Naive thymus-derived CD8-positive, alpha-beta T cell (primary cell): ENCODE measurements around the gene DBH. TPM values are rescaled to one million over a fixed set of nuclear protein-coding genes. Genes with fewer than 3 reads are reported as not detected.
A peak's percentile ranks its signal among the peaks of the same experiment; 100 is the strongest.

ENCODE experiments used
- ATAC-seq, 2 donors: fragments of 150-1000 bp; cut with Tn5 transposase in 1 of 2; sonication (Bioruptor Pico), chemical (Tn5 transposase) in 1 of 2; 1 replicate in 1 of 2; 2 replicates in 1 of 2; pipeline ENCODE4 v1.10.0; 2021; ENCODE audit warnings: mild to moderate bottlenecking in 2 of 2, moderate library complexity in 2 of 2
- POLR2A ChIA-PET: fragments of 350-600 bp; sonication (Branson Sonifier 250); formaldehyde crosslinking; loops from one replicate; lab custom pipeline; 2021; ENCODE audit warnings: antibody characterized with exemption; lab: Charles Lee
- DNase-seq, 10 donors: peaks; one replicate each; pipeline versions ENCODE4 v3.0.0 to v3.0.0-alpha.2; 2020 to 2022
- H3K27ac Mint-ChIP-seq, 10 donors: one replicate each; pipeline ENCODE4 v1.8.0; 2020 to 2022; ENCODE audit warnings: mild to moderate bottlenecking in 10 of 10, mixed read lengths in 10 of 10, moderate library complexity in 4 of 10, inconsistent platforms in 1 of 10
- H3K27me3 Mint-ChIP-seq, 5 donors: one replicate each; pipeline ENCODE4 v1.8.0; 2021 to 2022; ENCODE audit warnings: mixed read lengths in 5 of 5
- H3K36me3 Mint-ChIP-seq, 3 donors: one replicate each; pipeline ENCODE4 v1.8.0; 2020 to 2022; ENCODE audit warnings: mixed read lengths in 3 of 3, mild to moderate bottlenecking in 2 of 3, inconsistent platforms in 1 of 3
- H3K4me1 Mint-ChIP-seq, 4 donors: one replicate each; pipeline ENCODE4 v1.8.0; 2021 to 2022; ENCODE audit warnings: mixed read lengths in 4 of 4
- H3K4me3 Mint-ChIP-seq, 10 donors: one replicate each; pipeline ENCODE4 v1.8.0; 2020 to 2022; ENCODE audit warnings: mild to moderate bottlenecking in 10 of 10, mixed read lengths in 10 of 10, moderate library complexity in 6 of 10, inconsistent platforms in 1 of 10
- H3K9me3 Mint-ChIP-seq, 9 donors: one replicate each; pipeline ENCODE4 v1.8.0; 2020 to 2022; ENCODE audit warnings: mixed read lengths in 9 of 9, mild to moderate bottlenecking in 3 of 9, inconsistent platforms in 1 of 9, moderate library complexity in 1 of 9
- polyA plus RNA-seq, 3 donors: library from polyadenylated mRNA; unstranded; fragments of 300-500 nt; fragmentation: Illumina TruSeq; gene quantifications; one replicate each; pipeline ENCODE4 v1.2.3, GENCODE V29; 2021
- total RNA-seq, 8 experiments: library from RNA in 2 of 8; stranded (reverse) in 2 of 8; gene quantifications; one replicate each; pipeline ENCODE4 v1.2.3 and lab custom pipeline; 2021 to 2026

The DBH gene
- total RNA-seq (not detected), polyA plus RNA-seq (not detected), total RNA-seq (lab: John Stamatoyannopoulos, UW) (0 to 0.69 (median 0.04) reads per million in 6 experiments)

GRCh38 chr9:133635533-133636531 is at the start of gene DBH:
DBH (plus strand) TSS chr9:133636363; CDS start chr9:133636372, 9 bp downstream.
- DNase-seq, result no peak
- no peaks in the 10 kb centered on the region for H3K9me3 Mint-ChIP-seq
- H3K27me3 Mint-ChIP-seq, result peaks cover 0 to 6% (median 0%) of the 10 kb centered on the region in 5 donors
- ATAC-seq, result no peak
- H3K4me1 Mint-ChIP-seq, result peaks cover 0 to 1% (median 0%) of the 10 kb centered on the region in 4 donors
- H3K27ac Mint-ChIP-seq, result peak within 1 kb of the TSS in 2 of 10 donors; percentile 19 to 45
- POLR2A ChIA-PET, result interaction anchor here (0.6 kb wide), 1 partner anchor 1230 kb away, joined by 4 read pairs; no protein-coding TSS in a partner anchor
- peak within 1 kb of the TSS in 1 of 10 donors; percentile 38 for H3K4me3 Mint-ChIP-seq
- H3K36me3 Mint-ChIP-seq, result no peaks in the 10 kb centered on the region

GRCh38 chr9:133587051-133587450 is 49.1 kb upstream of the DBH start:
- H3K36me3 Mint-ChIP-seq, result no peaks in the 10 kb centered on the region
- no peak for ATAC-seq

GRCh38 chr9:133587466-133587865 is 48.7 kb upstream of the DBH start:
- Mint-ChIP-seq H3K9me3 (peaks cover 0 to 10% (median 0%) of the 10 kb centered on the region in 9 donors), H3K4me1 (peaks cover 8 to 20% (median 13%) of the 10 kb centered on the region in 4 donors), H3K27me3 (peaks cover 8 to 35% (median 15%) of the 10 kb centered on the region in 5 donors), H3K36me3 (no peaks in the 10 kb centered on the region), H3K27ac (no peak overlapping the region), H3K4me3 (no peak overlapping the region)
- DNase-seq (no peak), ATAC-seq (no peak)
- POLR2A ChIA-PET, result no interaction called here

More at GRCh38 chr9:133587051-133587450, 49.1 kb upstream of the DBH start:
- Mint-ChIP-seq H3K27me3 (peaks cover 9 to 39% (median 16%) of the 10 kb centered on the region in 5 donors), H3K4me3 (no peak overlapping the region), H3K4me1 (peaks cover 8 to 20% (median 13%) of the 10 kb centered on the region in 4 donors), H3K9me3 (peaks cover 0 to 10% (median 0%) of the 10 kb centered on the region in 9 donors), H3K27ac (no peak overlapping the region)
- no peak for DNase-seq
- POLR2A ChIA-PET, result no interaction called here

- ATAC-seq (peak in 1 of 2 donors; percentile 33), DNase-seq (peak in 8 of 10 donors; percentile 6 to 44 (median 22))
- peaks cover 0 to 10% (median 0%) of the 10 kb centered on the region in 9 donors for H3K9me3 Mint-ChIP-seq
- H3K36me3 Mint-ChIP-seq, result no peaks in the 10 kb centered on the region
- H3K27me3 Mint-ChIP-seq, result peaks cover 0 to 20% (median 12%) of the 10 kb centered on the region in 5 donors
- peak overlapping the region in 1 of 10 donors; percentile 40 for H3K27ac Mint-ChIP-seq
- POLR2A ChIA-PET, result no interaction called here
- H3K4me1 Mint-ChIP-seq, result peaks cover 4 to 13% (median 9%) of the 10 kb centered on the region in 4 donors
- H3K4me3 Mint-ChIP-seq, result no peak overlapping the region
These were observed 46.5 kb upstream of the DBH start for GRCh38 chr9:133589454-133590227.

- Mint-ChIP-seq H3K36me3 (no peaks in the 10 kb centered on the region), H3K4me1 (peaks cover 3 to 6% (median 4%) of the 10 kb centered on the region in 4 donors), H3K27ac (peak overlapping the region in 1 of 10 donors; percentile 40), H3K9me3 (peaks cover 0 to 10% (median 0%) of the 10 kb centered on the region in 9 donors), H3K4me3 (no peak overlapping the region), H3K27me3 (peaks cover 0 to 13% (median 9%) of the 10 kb centered on the region in 5 donors)
- POLR2A ChIA-PET, result interaction anchor here (0.6 kb wide), 1 partner anchor 122 kb away, joined by 3 read pairs; no protein-coding TSS in a partner anchor
- no peak for DNase-seq
- ATAC-seq, result no peak
These were observed 45.8 kb upstream of the DBH start for GRCh38 chr9:133590231-133590855.

GRCh38 chr9:133591116-133591910 is 44.9 kb upstream of the DBH start:
- Mint-ChIP-seq H3K4me3 (no peak overlapping the region), H3K4me1 (peaks cover 0 to 2% (median 0%) of the 10 kb centered on the region in 4 donors), H3K36me3 (no peaks in the 10 kb centered on the region), H3K27me3 (peaks cover 0 to 10% (median 1%) of the 10 kb centered on the region in 5 donors), H3K27ac (no peak overlapping the region), H3K9me3 (peaks cover 0 to 10% (median 1%) of the 10 kb centered on the region in 9 donors)
- POLR2A ChIA-PET, result interaction anchor here (0.6 kb wide), 1 partner anchor 122 kb away, joined by 3 read pairs; no protein-coding TSS in a partner anchor
- ATAC-seq, result no peak
- DNase-seq, result no peak

GRCh38 chr9:133591985-133592384 is 44.2 kb upstream of the DBH start:
- POLR2A ChIA-PET, result no interaction called here
- peaks cover 0 to 3% (median under 1%) of the 10 kb centered on the region in 3 donors for H3K36me3 Mint-ChIP-seq

GRCh38 chr9:133592731-133593409 is 43.3 kb upstream of the DBH start:
- Mint-ChIP-seq H3K27me3 (peaks cover 0 to 10% (median 0%) of the 10 kb centered on the region in 5 donors), H3K4me1 (peaks cover 0 to 2% (median 0%) of the 10 kb centered on the region in 4 donors), H3K36me3 (peaks cover 0 to 10% (median 6%) of the 10 kb centered on the region in 3 donors), H3K9me3 (peaks cover 0 to 24% (median 14%) of the 10 kb centered on the region in 9 donors), H3K27ac (no peak overlapping the region), H3K4me3 (no peak overlapping the region)
- POLR2A ChIA-PET, result no interaction called here
- DNase-seq (no peak), ATAC-seq (no peak)

More at GRCh38 chr9:133591985-133592384, 44.2 kb upstream of the DBH start:
- Mint-ChIP-seq H3K4me1 (peaks cover 0 to 2% (median 0%) of the 10 kb centered on the region in 4 donors), H3K9me3 (peaks cover 0 to 15% (median 6%) of the 10 kb centered on the region in 9 donors), H3K27ac (no peak overlapping the region), H3K27me3 (peaks cover 0 to 10% (median 0%) of the 10 kb centered on the region in 5 donors), H3K4me3 (no peak overlapping the region)
- ATAC-seq, result no peak
- DNase-seq, result no peak

GRCh38 chr9:133593587-133594253 is 42.4 kb upstream of the DBH start:
- ATAC-seq, result no peak
- DNase-seq, result no peak
- H3K27me3 Mint-ChIP-seq, result peaks cover 0 to 10% (median 0%) of the 10 kb centered on the region in 5 donors
- H3K9me3 Mint-ChIP-seq, result peaks cover 0 to 21% (median 11%) of the 10 kb centered on the region in 9 donors
- peaks cover 0 to 10% (median 6%) of the 10 kb centered on the region in 3 donors for H3K36me3 Mint-ChIP-seq
- no peak overlapping the region for H3K27ac Mint-ChIP-seq
- peaks cover 0 to 2% (median 0%) of the 10 kb centered on the region in 4 donors for H3K4me1 Mint-ChIP-seq
- POLR2A ChIA-PET, result no interaction called here
- H3K4me3 Mint-ChIP-seq, result no peak overlapping the region

- ATAC-seq, result no peak
- POLR2A ChIA-PET, result no interaction called here
- peak overlapping the region in 1 of 10 donors; percentile 19 for H3K27ac Mint-ChIP-seq
These were observed 41.9 kb upstream of the DBH start for GRCh38 chr9:133594310-133594709.

More at GRCh38 chr9:133594310-133594709, 41.9 kb upstream of the DBH start:
- Mint-ChIP-seq H3K4me3 (no peak overlapping the region), H3K9me3 (peaks cover 0 to 21% (median 11%) of the 10 kb centered on the region in 9 donors), H3K36me3 (peaks cover 0 to 10% (median 6%) of the 10 kb centered on the region in 3 donors), H3K4me1 (peaks cover 0 to 2% (median 0%) of the 10 kb centered on the region in 4 donors), H3K27me3 (peaks cover 0 to 10% (median 0%) of the 10 kb centered on the region in 5 donors)
- DNase-seq, result no peak
